SK-N-SH (cell line): ENCODE data around the gene GHRH. TPM values are rescaled to one million over a fixed set of nuclear protein-coding genes. Genes with fewer than 3 reads are reported as not detected.

Source experiments
- CTCF ChIA-PET: fragments of 300-600, 350-600 bp; formaldehyde crosslinking; extraction: SDS; loops from one replicate; lab custom pipeline; 2021; lab: Yijun Ruan, JAX
- POLR2A ChIA-PET: fragments of 350-600 bp; sonication (Branson Sonifier 250); formaldehyde crosslinking; extraction: SDS; loops from one replicate; lab custom pipeline; 2020; ENCODE audit warnings: antibody characterized with exemption, inconsistent platforms; lab: Yijun Ruan, JAX
- DNase-seq: peaks from one replicate; pipeline ENCODE4 v3.0.0; 2012
- H2AFZ ChIP-seq: fragments of 200-600 bp; sonication (generic); 2 replicates; pipeline ENCODE4 v1.8.1; 2016; ENCODE audit warnings: antibody characterized with exemption, mild to moderate bottlenecking, low read depth
- H3F3A ChIP-seq: fragments of 200-600 bp; sonication (generic); replicated peaks from 2 replicates; pipeline ENCODE3; 2016; ENCODE audit warnings: antibody characterized with exemption, mild to moderate bottlenecking; ENCODE audit not compliant: insufficient read depth
- H3K27ac ChIP-seq, 2 experiments: fragments of 200-500 bp in 1 of 2; fragments of 200-600 bp in 1 of 2; sonication (Bioruptor generic) in 1 of 2; sonication (generic), shearing (Covaris generic) in 1 of 2; 2 replicates each; pipeline versions ENCODE4 v1.5.1 to v1.6.1; 2014 to 2016; ENCODE audit warnings: low read depth in 2 of 2, inconsistent platforms in 1 of 2, low read length in 1 of 2, mild to moderate bottlenecking in 1 of 2, mixed read lengths in 1 of 2
- H3K27me3 ChIP-seq: fragments of 200-600 bp; sonication (generic), shearing (Covaris generic); 2 replicates; pipeline ENCODE4 v1.6.1; 2016; ENCODE audit warnings: mixed run types; ENCODE audit not compliant: insufficient read depth
- H3K36me3 ChIP-seq, 2 experiments: fragments of 200-500 bp in 1 of 2; fragments of 200-600 bp in 1 of 2; sonication (Bioruptor generic) in 1 of 2; sonication (generic) in 1 of 2; replicated peaks in 1 of 2; 2 replicates each; pipeline versions ENCODE3 to v1.5.1; 2014 to 2016; ENCODE audit warnings: low read length in 1 of 2, mild to moderate bottlenecking in 1 of 2; ENCODE audit not compliant: insufficient read depth in 2 of 2, control insufficient read depth in 1 of 2
- H3K4me1 ChIP-seq, 2 experiments: fragments of 200-500 bp in 1 of 2; fragments of 200-600 bp in 1 of 2; sonication (Bioruptor generic) in 1 of 2; sonication (generic), shearing (Covaris generic) in 1 of 2; 2 replicates each; pipeline versions ENCODE4 v1.5.1 to v1.6.1; 2014 to 2016; ENCODE audit warnings: low read depth in 1 of 2, low read length in 1 of 2, mixed run types in 1 of 2; ENCODE audit not compliant: insufficient read depth in 2 of 2, control insufficient read depth in 1 of 2
- H3K4me2 ChIP-seq: fragments of 200-600 bp; sonication (generic), shearing (Covaris generic); 2 replicates; pipeline ENCODE4 v1.6.1; 2017; ENCODE audit warnings: mixed run types
- H3K4me3 ChIP-seq, 2 experiments: fragments of 200-500 bp in 1 of 2; fragments of 200-600 bp in 1 of 2; sonication (Bioruptor generic) in 1 of 2; sonication (generic), shearing (Covaris generic) in 1 of 2; 2 replicates each; pipeline versions ENCODE4 v1.5.1 to v1.8.1; 2014 to 2016; ENCODE audit warnings: low read depth in 2 of 2, inconsistent platforms in 1 of 2, low read length in 1 of 2, mild to moderate bottlenecking in 1 of 2, mixed read lengths in 1 of 2, moderate library complexity in 1 of 2
- H3K79me2 ChIP-seq: fragments of 200-600 bp; sonication (generic); 2 replicates; pipeline ENCODE4 v1.8.1; 2017; ENCODE audit warnings: mild to moderate bottlenecking; ENCODE audit not compliant: insufficient read depth
- H3K9ac ChIP-seq: fragments of 200-600 bp; sonication (generic); 2 replicates; pipeline ENCODE4 v1.6.1; 2017; ENCODE audit warnings: mixed run types
- H3K9me2 ChIP-seq: fragments of 200-600 bp; sonication (generic); 2 replicates; pipeline ENCODE4 v1.6.1; 2017; ENCODE audit warnings: mixed run types
- H3K9me3 ChIP-seq: fragments of 200-600 bp; sonication (generic); 2 replicates; pipeline ENCODE4 v1.6.1; 2017; ENCODE audit warnings: mixed run types, mild to moderate bottlenecking, moderate library complexity
- H4K20me1 ChIP-seq: fragments of 200-600 bp; sonication (generic); 2 replicates; pipeline ENCODE4 v1.6.1; 2017; ENCODE audit warnings: mild to moderate bottlenecking, mixed run types; ENCODE audit not compliant: insufficient read depth
- CHD2 ChIP-seq: fragments of 150-350 bp; IDR thresholded peaks from 2 replicates; pipeline ENCODE4 v1.6.1; 2018; ENCODE audit warnings: low read length; ENCODE audit not compliant: partially characterized antibody
- CTCF ChIP-seq: fragments of 200-600 bp; sonication (generic); IDR thresholded peaks from 2 replicates; pipeline ENCODE4 v1.6.1; 2017; ENCODE audit warnings: antibody characterized with exemption, mild to moderate bottlenecking, moderate library complexity
- ELF1 ChIP-seq: IDR thresholded peaks from 2 replicates; pipeline ENCODE4 v1.4.0; 2012
- EZH2phosphoT487 ChIP-seq: fragments of 200-600 bp; sonication (generic); IDR thresholded peaks from 2 replicates; pipeline ENCODE4 v1.6.1; 2017; ENCODE audit warnings: low read depth, mixed run types, mild to moderate bottlenecking, antibody characterized with exemption, moderate library complexity, borderline replicate concordance
- FOSL2 ChIP-seq: IDR thresholded peaks from 2 replicates; pipeline ENCODE4 v1.4.0; 2012; ENCODE audit warnings: low read depth, mild to moderate bottlenecking, moderate library complexity, borderline replicate concordance
- FOXJ3 ChIP-seq: sonication (generic); formaldehyde crosslinking; IDR thresholded peaks from 2 replicates; pipeline ENCODE4 v1.5.1; 2020; ENCODE audit warnings: mild to moderate bottlenecking, missing genetic modification reagents
- FOXM1 ChIP-seq: IDR thresholded peaks from 2 replicates; pipeline ENCODE4 v1.4.0; 2012; ENCODE audit warnings: low read depth, mild to moderate bottlenecking
- MAX ChIP-seq: IDR thresholded peaks from 2 replicates; pipeline ENCODE4 v1.4.0; 2012; ENCODE audit warnings: low read depth
- MEF2A ChIP-seq: IDR thresholded peaks from 2 replicates; pipeline ENCODE4 v1.4.0; 2012; ENCODE audit warnings: low read depth, borderline replicate concordance
- MXI1 ChIP-seq: IDR thresholded peaks from 2 replicates; pipeline ENCODE4 v1.6.1; 2012; ENCODE audit warnings: mild to moderate bottlenecking, low read depth, low read length, improper control_type of control experiment
- NFIC ChIP-seq: IDR thresholded peaks from 2 replicates; pipeline ENCODE4 v1.4.0; 2012; ENCODE audit warnings: borderline replicate concordance
- NRF1 ChIP-seq: IDR thresholded peaks from 2 replicates; pipeline ENCODE4 v1.6.1; 2012; ENCODE audit warnings: low read depth, mild to moderate bottlenecking, low read length
- RCOR1 ChIP-seq: fragments of 150-350 bp; IDR thresholded peaks from 2 replicates; pipeline ENCODE4 v1.6.1; 2017; ENCODE audit warnings: antibody characterized with exemption, low read length
- RXRA ChIP-seq: IDR thresholded peaks from 2 replicates; pipeline ENCODE4 v1.4.0; 2012; ENCODE audit warnings: low read depth, mild to moderate bottlenecking, borderline replicate concordance
- SIN3A ChIP-seq: IDR thresholded peaks from 2 replicates; pipeline ENCODE4 v1.6.1; 2012; ENCODE audit warnings: low read depth, mild to moderate bottlenecking, low read length, moderate library complexity, borderline replicate concordance
- TEAD4 ChIP-seq: IDR thresholded peaks from 2 replicates; pipeline ENCODE4 v1.4.0; 2012; ENCODE audit warnings: mild to moderate bottlenecking, borderline replicate concordance; ENCODE audit not compliant: insufficient read depth
- USF1 ChIP-seq: IDR thresholded peaks from 2 replicates; pipeline ENCODE4 v1.4.0; 2012; ENCODE audit warnings: low read depth, borderline replicate concordance
- USF2 ChIP-seq: fragments of 150-350 bp; IDR thresholded peaks from 2 replicates; pipeline ENCODE4 v1.6.1; 2017; ENCODE audit warnings: antibody characterized with exemption, low read length, low read depth, borderline replicate concordance
- YY1 ChIP-seq: IDR thresholded peaks from 2 replicates; pipeline ENCODE4 v1.4.0; 2012; ENCODE audit warnings: low read depth, mild to moderate bottlenecking
- ZBTB33 ChIP-seq: IDR thresholded peaks from 2 replicates; pipeline ENCODE4 v1.4.0; 2012; ENCODE audit warnings: low read depth, borderline replicate concordance
- WGBS: methylation state at CpG from one replicate; pipeline ENCODE4 v1.1.6; 2017; ENCODE audit warnings: low lambda C conversion rate; 5-methylcytosine and 5-hydroxymethylcytosine counted together
- polyA plus RNA-seq, 3 experiments: library from polyadenylated mRNA; depleted of rRNA; stranded (reverse); fragments of >200 nt; gene quantifications; 2 replicates each; pipeline ENCODE4 v1.2.3, GENCODE V29; 2012

GHRH gene
- polyA plus RNA-seq, 1 of the 3 experiments (the other 2 are of a cell fraction): not detected

- Histone ChIP-seq H2AFZ (no peak overlapping the region), H4K20me1 (no peaks in the 10 kb centered on the region), H3K4me1 (peaks cover 0 to 15% of the 10 kb centered on the region in 2 experiments; a peak in 1 of 4 replicates), H3K79me2 (peaks cover 60% of the 10 kb centered on the region), H3F3A (no peaks in the 10 kb centered on the region), H3K9ac (no peak overlapping the region), H3K4me2 (no peak overlapping the region), H3K27me3 (no peaks in the 10 kb centered on the region), H3K9me2 (no peaks in the 10 kb centered on the region), H3K27ac (no peak overlapping the region), H3K4me3 (no peak overlapping the region), H3K9me3 (no peaks in the 10 kb centered on the region), H3K36me3 (peaks cover 32 to 38% of the 10 kb centered on the region in 2 experiments)
- DNase-seq: no peak
- ChIA-PET CTCF (interaction anchor here (1.6 to 3.2 kb wide), 2 partner anchors 9 to 82 kb away, joined by 3 to 8 read pairs; no protein-coding TSS in a partner anchor), POLR2A (no interaction called here)
- TF ChIP-seq NFIC (no peak), NRF1 (no peak), USF1 (no peak), CTCF (no peak), ELF1 (no peak), FOXM1 (no peak), YY1 (no peak), RXRA (no peak), RCOR1 (no peak), ZBTB33 (no peak), EZH2phosphoT487 (no peak), USF2 (no peak), SIN3A (no peak), MAX (no peak), CHD2 (no peak), MEF2A (no peak), MXI1 (no peak), FOXJ3 (no peak), FOSL2 (no peak), TEAD4 (no peak)
- 83% methylated on average over 2 of the region's 2 CpGs for WGBS
Measured at GRCh38 chr20:37302981-37303380, 41.4 kb upstream of the GHRH start.
